ENCODE measurements around the gene COL6A5. TPM values are rescaled to one million over a fixed set of nuclear protein-coding genes. Genes with fewer than 3 reads are reported as not detected.

The COL6A5 gene
- total and polyA plus RNA-seq, 10 of the 15 experiments (the other 5 are each of a cell fraction or from before 2014, with no cell fraction given): 0.04 to 0.11 TPM; not detected in 8

GRCh38 chr3:130463221-130463620 is 117.7 kb downstream of the COL6A5 start:
- FAIRE-seq: no peak
- Histone ChIP-seq H4K20me1 (ENCODE audit: control insufficient read depth, insufficient read depth) (no peaks in the 10 kb centered on the region; the same call in 1 of the 2 replicates), H2AFZ (ENCODE audit: control insufficient read depth, low read depth, low read length) (no peak overlapping the region), H3K36me3 (ENCODE audit: control insufficient read depth in 2 of 2, insufficient read depth in 2 of 2, low read length in 1 of 2) (no peaks in the 10 kb centered on the region), H3K4me3 (no peak overlapping the region), H3K79me2 (ENCODE audit: control insufficient read depth, insufficient read depth, low read length) (no peaks in the 10 kb centered on the region), H3K27ac (ENCODE audit: control insufficient read depth, insufficient read depth) (no peak overlapping the region), H3K4me2 (ENCODE audit: control insufficient read depth, insufficient read depth) (no peak overlapping the region), H3K4me1 (ENCODE audit: control insufficient read depth, insufficient read depth, low read length) (no peaks in the 10 kb centered on the region), H3K9me3 (replicated peaks; ENCODE audit: control insufficient read depth, insufficient read depth, low read length) (no peaks in the 10 kb centered on the region), H3K9ac (ENCODE audit: control insufficient read depth, insufficient read depth, low read length) (no peak overlapping the region), H3K27me3 (replicated peaks in 1 of 2; ENCODE audit: control insufficient read depth in 2 of 2, insufficient read depth in 2 of 2, low read length in 1 of 2) (no peaks in the 10 kb centered on the region)
- TF ChIP-seq HCFC1 (IDR thresholded peaks at IDR 0.05; ENCODE audit: low read length) (no peak), HDGF (IDR thresholded peaks at IDR 0.05) (no peak), ZBTB4 (CRISPR knock-in tag; IDR thresholded peaks at IDR 0.05) (no peak), ZBED1 (IDR thresholded peaks at IDR 0.05; ENCODE audit: borderline replicate concordance) (no peak), TCF12 (IDR thresholded peaks at IDR 0.05; ENCODE audit: low read depth, low read length) (no peak), ZZZ3 (IDR thresholded peaks at IDR 0.05; ENCODE audit: control insufficient read depth, insufficient read length, low read depth) (no peak), BCL11A (IDR thresholded peaks at IDR 0.05; ENCODE audit: low read depth, low read length) (no peak), EZH2 (IDR thresholded peaks at IDR 0.05; ENCODE audit: borderline replicate concordance, control insufficient read depth, low read depth, low read length) (no peak), E2F4 (IDR thresholded peaks at IDR 0.05; ENCODE audit: low read depth, low read length) (no peak), SMARCA5 (IDR thresholded peaks at IDR 0.05) (no peak)
- RAD21 ChIA-PET (ENCODE audit: unreplicated experiment): no interaction called here
- intact Hi-C loops (cut with micrococcal nuclease; ENCODE audit: unreplicated experiment): no loop called here
- SMC1A ChIA-PET (ENCODE audit: uncharacterized antibody, unreplicated experiment): no interaction called here
- POLR2A ChIA-PET: no interaction called here
- no peak for DNase-seq (ENCODE audit: low read depth, low spot score)
- WGBS (ENCODE audit: insufficient coverage, insufficient replicate concordance, low lambda C conversion rate, missing lambda C conversion rate): 17% methylated on average over 1 of the region's 1 CpG
- ATAC-seq: no peak
- CTCF ChIA-PET: no interaction called here
- in situ Hi-C loops (cut with MboI): no loop called here
- BruUV-seq (replicated peaks): no TSS peak

Measured in GM12878 (cell line).